Measurements from ENCODE around the gene HNRNPLL.
A peak's percentile ranks its signal among the peaks of the same experiment; 100 is the strongest.

Gene HNRNPLL

GRCh38 chr2:38534746-38535403, 67.9 kb downstream of the HNRNPLL start:
- intact Hi-C loops (cut with DNase I) = no loop called here
- no peak for DNase-seq

GRCh38 chr2:38533757-38534545, 68.8 kb downstream of the HNRNPLL start:
- intact Hi-C loops (cut with DNase I) = no loop called here

GRCh38 chr2:38533180-38533579, 69.5 kb downstream of the HNRNPLL start:
- intact Hi-C loops (cut with DNase I) = no loop called here
- DNase-seq = peak in 1 of 10 donors; percentile 19

More at GRCh38 chr2:38533757-38534545, 68.8 kb downstream of the HNRNPLL start:
- DNase-seq = no peak

- intact Hi-C loops (cut with DNase I) = no loop called here
- DNase-seq = no peak
Observed at GRCh38 chr2:38532366-38532765, 70.4 kb downstream of the HNRNPLL start.

GRCh38 chr2:38529208-38529607, 73.5 kb downstream of the HNRNPLL start:
- DNase-seq = no peak

GRCh38 chr2:38528534-38528933, 74.2 kb downstream of the HNRNPLL start:
- intact Hi-C loops (cut with DNase I) = no loop called here
- DNase-seq = no peak

More at GRCh38 chr2:38529208-38529607, 73.5 kb downstream of the HNRNPLL start:
- intact Hi-C loops (cut with DNase I) = no loop called here

- peak; percentile 32 to 94 (median 64) for DNase-seq
- intact Hi-C loops (cut with DNase I) = no loop called here
Observed at GRCh38 chr2:38528008-38528442, 74.7 kb downstream of the HNRNPLL start.

- no peak for DNase-seq
- intact Hi-C loops (cut with DNase I) = no loop called here
Observed at GRCh38 chr2:38527338-38528007, 75.3 kb downstream of the HNRNPLL start.

GRCh38 chr2:38526195-38526594, 76.5 kb downstream of the HNRNPLL start:
- intact Hi-C loops (cut with DNase I) = no loop called here
- DNase-seq = no peak

- intact Hi-C loops (cut with DNase I) = no loop called here
- no peak for DNase-seq
Observed at GRCh38 chr2:38524580-38524979, 78.1 kb downstream of the HNRNPLL start.

- DNase-seq = no peak
- intact Hi-C loops (cut with DNase I) = no loop called here
Observed at GRCh38 chr2:38523728-38524437, 78.8 kb downstream of the HNRNPLL start.

- intact Hi-C loops (cut with DNase I) = no loop called here
- DNase-seq = no peak
Observed at GRCh38 chr2:38522754-38523349, 79.9 kb downstream of the HNRNPLL start.

GRCh38 chr2:38521835-38522234, 80.9 kb downstream of the HNRNPLL start:
- intact Hi-C loops (cut with DNase I) = no loop called here
- DNase-seq = no peak

- intact Hi-C loops (cut with DNase I) = no loop called here
- no peak for DNase-seq
Observed at GRCh38 chr2:38517284-38517683, 85.4 kb downstream of the HNRNPLL start.

- intact Hi-C loops (cut with DNase I) = no loop called here
- DNase-seq = no peak
Observed at GRCh38 chr2:38516526-38516925, 86.2 kb downstream of the HNRNPLL start.

- DNase-seq = no peak
- intact Hi-C loops (cut with DNase I) = no loop called here
Observed at GRCh38 chr2:38516122-38516521, 86.6 kb downstream of the HNRNPLL start.

- intact Hi-C loops (cut with DNase I) = no loop called here
- DNase-seq = peak in 8 of 10 donors; percentile 30 to 95 (median 62)
Observed at GRCh38 chr2:38515155-38516074, 87.3 kb downstream of the HNRNPLL start.

- no peak for DNase-seq
- intact Hi-C loops (cut with DNase I) = no loop called here
Observed at GRCh38 chr2:38514603-38515154, 88.0 kb downstream of the HNRNPLL start.

GRCh38 chr2:38512211-38512610, 90.5 kb downstream of the HNRNPLL start:
- intact Hi-C loops (cut with DNase I) = no loop called here
- no peak for DNase-seq

Measured in posterior cingulate gyrus (tissue), 11 donors.